GM12878 (cell line): Measurements from ENCODE around the gene CYTIP. TPM values are rescaled to one million over a fixed set of nuclear protein-coding genes. Genes with fewer than 3 reads are reported as not detected.

Source experiments
- BMI1 ChIP-seq: fragments of 450-650 bp; IDR thresholded peaks from 2 replicates; pipeline ENCODE4 v1.6.1; 2016; ENCODE audit warnings: mild to moderate bottlenecking, moderate library complexity, borderline replicate concordance
- EGR1 ChIP-seq, 2 experiments: IDR thresholded peaks; 1 replicate in 1 of 2; 2 replicates in 1 of 2; pipeline ENCODE4 v1.6.1; 2011 to 2012; ENCODE audit warnings: low read depth in 2 of 2, low read length in 2 of 2, borderline replicate concordance in 1 of 2, mild to moderate bottlenecking in 1 of 2, moderate library complexity in 1 of 2
- IKZF2 ChIP-seq, 2 experiments: fragments of 450-650 bp; IDR thresholded peaks; 2 replicates each; pipeline ENCODE4 v1.6.1; 2017; ENCODE audit warnings: mild to moderate bottlenecking in 2 of 2, moderate library complexity in 2 of 2
- MEF2B ChIP-seq: fragments of 450-650 bp; IDR thresholded peaks from 2 replicates; pipeline ENCODE4 v1.6.1; 2018; ENCODE audit warnings: mild to moderate bottlenecking, moderate library complexity; ENCODE audit not compliant: partially characterized antibody, poor library complexity, severe bottlenecking
- POLR2A ChIP-seq: IDR thresholded peaks from 2 replicates; pipeline ENCODE4 v1.6.1; 2011; ENCODE audit warnings: low read depth, mild to moderate bottlenecking, low read length
- POLR2AphosphoS5 ChIP-seq: IDR thresholded peaks from 2 replicates; pipeline ENCODE4 v1.6.1; 2011; ENCODE audit warnings: mild to moderate bottlenecking, low read length, inconsistent platforms
- polyA plus RNA-seq, 11 experiments: library from polyadenylated mRNA; depleted of rRNA in 4 of 11; unstranded in 6 of 11; stranded (reverse) in 5 of 11; fragments of >200 nt; fragmentation: Nextera tagmentation in 4 of 11; fragmentation: Illumina TruSeq in 1 of 11; extraction: Ambion mirVana in 4 of 11; extraction: Trizol in 1 of 11; gene quantifications; 1 replicate in 1 of 11; 2 replicates in 10 of 11; pipeline versions ENCODE4 v1.2.1 to v1.2.3, GENCODE V29; 2011 to 2016; ENCODE audit warnings: inconsistent platforms in 2 of 11, missing spikeins in 2 of 11, low read depth in 1 of 11
- total RNA-seq, 4 experiments: library from RNA; depleted of rRNA in 3 of 4; stranded (reverse); fragments of >200 nt in 3 of 4; fragmentation: Illumina TruSeq in 1 of 4; extraction: Trizol in 1 of 4; gene quantifications; 2 replicates each; pipeline versions ENCODE4 v1.2.1 to v1.2.3, GENCODE V29; 2013 to 2021
- TF ChIP-seq, protein P1 (sequence below): fragments of 450-650 bp; IDR thresholded peaks from 2 replicates; pipeline ENCODE4 v1.6.1; 2017; ENCODE audit warnings: mild to moderate bottlenecking, moderate library complexity
- TF ChIP-seq, protein P2 (sequence below): fragments of 450-650 bp; IDR thresholded peaks from 2 replicates; pipeline ENCODE4 v1.6.1; 2016; ENCODE audit warnings: mild to moderate bottlenecking
- TF ChIP-seq, protein P3 (sequence below): fragments of 450-650 bp; formaldehyde crosslinking; IDR thresholded peaks from 2 replicates; pipeline ENCODE4 v1.4.0; 2020; ENCODE audit warnings: mild to moderate bottlenecking, moderate library complexity

CYTIP gene
- total and polyA plus RNA-seq, 10 of the 15 experiments (the other 5 are each of a cell fraction or from before 2014, with no cell fraction given), result 55.1 to 178 (median 73.4) TPM

DNA sequence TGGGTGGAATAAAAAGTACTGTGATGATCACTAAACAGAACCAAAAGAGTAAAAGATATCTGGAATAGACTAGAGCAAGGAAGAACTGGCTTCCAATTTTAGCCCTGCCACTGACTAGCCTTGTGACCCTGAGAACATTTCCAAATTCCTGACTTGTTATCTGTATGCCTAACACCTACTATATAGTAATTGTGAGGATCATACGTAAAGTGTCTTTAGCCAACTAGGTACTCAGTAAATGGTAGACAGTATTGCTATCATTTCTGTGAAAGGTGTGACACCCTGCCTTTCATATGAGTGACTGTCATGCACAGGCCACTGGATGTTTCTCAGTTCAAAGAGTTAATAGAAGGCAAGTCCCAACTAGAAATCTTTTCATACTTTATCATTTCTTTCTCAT lies 29.8 kb downstream of the CYTIP start (continued):
- TF ChIP-seq, protein P1, sequence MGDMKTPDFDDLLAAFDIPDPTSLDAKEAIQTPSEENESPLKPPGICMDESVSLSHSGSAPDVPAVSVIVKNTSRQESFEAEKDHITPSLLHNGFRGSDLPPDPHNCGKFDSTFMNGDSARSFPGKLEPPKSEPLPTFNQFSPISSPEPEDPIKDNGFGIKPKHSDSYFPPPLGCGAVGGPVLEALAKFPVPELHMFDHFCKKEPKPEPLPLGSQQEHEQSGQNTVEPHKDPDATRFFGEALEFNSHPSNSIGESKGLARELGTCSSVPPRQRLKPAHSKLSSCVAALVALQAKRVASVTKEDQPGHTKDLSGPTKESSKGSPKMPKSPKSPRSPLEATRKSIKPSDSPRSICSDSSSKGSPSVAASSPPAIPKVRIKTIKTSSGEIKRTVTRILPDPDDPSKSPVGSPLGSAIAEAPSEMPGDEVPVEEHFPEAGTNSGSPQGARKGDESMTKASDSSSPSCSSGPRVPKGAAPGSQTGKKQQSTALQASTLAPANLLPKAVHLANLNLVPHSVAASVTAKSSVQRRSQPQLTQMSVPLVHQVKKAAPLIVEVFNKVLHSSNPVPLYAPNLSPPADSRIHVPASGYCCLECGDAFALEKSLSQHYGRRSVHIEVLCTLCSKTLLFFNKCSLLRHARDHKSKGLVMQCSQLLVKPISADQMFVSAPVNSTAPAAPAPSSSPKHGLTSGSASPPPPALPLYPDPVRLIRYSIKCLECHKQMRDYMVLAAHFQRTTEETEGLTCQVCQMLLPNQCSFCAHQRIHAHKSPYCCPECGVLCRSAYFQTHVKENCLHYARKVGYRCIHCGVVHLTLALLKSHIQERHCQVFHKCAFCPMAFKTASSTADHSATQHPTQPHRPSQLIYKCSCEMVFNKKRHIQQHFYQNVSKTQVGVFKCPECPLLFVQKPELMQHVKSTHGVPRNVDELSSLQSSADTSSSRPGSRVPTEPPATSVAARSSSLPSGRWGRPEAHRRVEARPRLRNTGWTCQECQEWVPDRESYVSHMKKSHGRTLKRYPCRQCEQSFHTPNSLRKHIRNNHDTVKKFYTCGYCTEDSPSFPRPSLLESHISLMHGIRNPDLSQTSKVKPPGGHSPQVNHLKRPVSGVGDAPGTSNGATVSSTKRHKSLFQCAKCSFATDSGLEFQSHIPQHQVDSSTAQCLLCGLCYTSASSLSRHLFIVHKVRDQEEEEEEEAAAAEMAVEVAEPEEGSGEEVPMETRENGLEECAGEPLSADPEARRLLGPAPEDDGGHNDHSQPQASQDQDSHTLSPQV, result 0 out of 2 replicates have a peak, but pooled peaks have one; percentile 36
- no peak for TF ChIP-seq EGR1 (IDR thresholded peaks at IDR 0.05; ENCODE audit: borderline replicate concordance in 1 of 2, low read depth in 2 of 2, low read length in 2 of 2)
- peak; percentile 7 for TF ChIP-seq MEF2B
- TF ChIP-seq IKZF2 (IDR thresholded peaks at IDR 0.05), result peak; percentile 20 to 40; a peak in 3 of 4 replicates
- peak; percentile 49; the same call in 1 of the 2 replicates for TF ChIP-seq POLR2AphosphoS5
- TF ChIP-seq BMI1, result 0 out of 2 replicates have a peak, but pooled peaks have one; percentile 43
- TF ChIP-seq, protein P2, sequence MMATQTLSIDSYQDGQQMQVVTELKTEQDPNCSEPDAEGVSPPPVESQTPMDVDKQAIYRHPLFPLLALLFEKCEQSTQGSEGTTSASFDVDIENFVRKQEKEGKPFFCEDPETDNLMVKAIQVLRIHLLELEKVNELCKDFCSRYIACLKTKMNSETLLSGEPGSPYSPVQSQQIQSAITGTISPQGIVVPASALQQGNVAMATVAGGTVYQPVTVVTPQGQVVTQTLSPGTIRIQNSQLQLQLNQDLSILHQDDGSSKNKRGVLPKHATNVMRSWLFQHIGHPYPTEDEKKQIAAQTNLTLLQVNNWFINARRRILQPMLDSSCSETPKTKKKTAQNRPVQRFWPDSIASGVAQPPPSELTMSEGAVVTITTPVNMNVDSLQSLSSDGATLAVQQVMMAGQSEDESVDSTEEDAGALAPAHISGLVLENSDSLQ, result peak; percentile 86
- TF ChIP-seq POLR2A, result 0 out of 2 replicates have a peak, but pooled peaks have one; percentile 20
- TF ChIP-seq, protein P3, sequence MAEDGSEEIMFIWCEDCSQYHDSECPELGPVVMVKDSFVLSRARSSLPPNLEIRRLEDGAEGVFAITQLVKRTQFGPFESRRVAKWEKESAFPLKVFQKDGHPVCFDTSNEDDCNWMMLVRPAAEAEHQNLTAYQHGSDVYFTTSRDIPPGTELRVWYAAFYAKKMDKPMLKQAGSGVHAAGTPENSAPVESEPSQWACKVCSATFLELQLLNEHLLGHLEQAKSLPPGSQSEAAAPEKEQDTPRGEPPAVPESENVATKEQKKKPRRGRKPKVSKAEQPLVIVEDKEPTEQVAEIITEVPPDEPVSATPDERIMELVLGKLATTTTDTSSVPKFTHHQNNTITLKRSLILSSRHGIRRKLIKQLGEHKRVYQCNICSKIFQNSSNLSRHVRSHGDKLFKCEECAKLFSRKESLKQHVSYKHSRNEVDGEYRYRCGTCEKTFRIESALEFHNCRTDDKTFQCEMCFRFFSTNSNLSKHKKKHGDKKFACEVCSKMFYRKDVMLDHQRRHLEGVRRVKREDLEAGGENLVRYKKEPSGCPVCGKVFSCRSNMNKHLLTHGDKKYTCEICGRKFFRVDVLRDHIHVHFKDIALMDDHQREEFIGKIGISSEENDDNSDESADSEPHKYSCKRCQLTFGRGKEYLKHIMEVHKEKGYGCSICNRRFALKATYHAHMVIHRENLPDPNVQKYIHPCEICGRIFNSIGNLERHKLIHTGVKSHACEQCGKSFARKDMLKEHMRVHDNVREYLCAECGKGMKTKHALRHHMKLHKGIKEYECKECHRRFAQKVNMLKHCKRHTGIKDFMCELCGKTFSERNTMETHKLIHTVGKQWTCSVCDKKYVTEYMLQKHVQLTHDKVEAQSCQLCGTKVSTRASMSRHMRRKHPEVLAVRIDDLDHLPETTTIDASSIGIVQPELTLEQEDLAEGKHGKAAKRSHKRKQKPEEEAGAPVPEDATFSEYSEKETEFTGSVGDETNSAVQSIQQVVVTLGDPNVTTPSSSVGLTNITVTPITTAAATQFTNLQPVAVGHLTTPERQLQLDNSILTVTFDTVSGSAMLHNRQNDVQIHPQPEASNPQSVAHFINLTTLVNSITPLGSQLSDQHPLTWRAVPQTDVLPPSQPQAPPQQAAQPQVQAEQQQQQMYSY, result no peak
